Loucy (cell line): Measurements from ENCODE around the gene CTLA4.

Experiments
- H2AFZ ChIP-seq: fragments of 200-600 bp; sonication (generic); 2 replicates; pipeline ENCODE4 v1.6.0; 2016; ENCODE audit warnings: antibody characterized with exemption, mild to moderate bottlenecking, low read length, moderate library complexity
- H3F3A ChIP-seq: fragments of 200-600 bp; 2 replicates; pipeline ENCODE4 v1.6.0; 2016; ENCODE audit warnings: antibody characterized with exemption, low read depth, mild to moderate bottlenecking
- H3K27me3 ChIP-seq: fragments of 200-600 bp; sonication (generic); 2 replicates; pipeline ENCODE4 v1.6.1; 2014; ENCODE audit warnings: low read length, mild to moderate bottlenecking; ENCODE audit not compliant: insufficient read depth, poor library complexity, severe bottlenecking
- H3K36me3 ChIP-seq: fragments of 200-600 bp; sonication (generic); 2 replicates; pipeline ENCODE4 v1.6.1; 2016; ENCODE audit warnings: low read length; ENCODE audit not compliant: insufficient read depth
- H3K4me1 ChIP-seq: fragments of 200-600 bp; sonication (generic); 2 replicates; pipeline ENCODE4 v1.5.1; 2014; ENCODE audit warnings: low read length, mild to moderate bottlenecking; ENCODE audit not compliant: insufficient read depth, poor library complexity, severe bottlenecking
- H3K4me2 ChIP-seq: fragments of 200-600 bp; sonication (generic); 2 replicates; pipeline ENCODE4 v1.6.0; 2014; ENCODE audit warnings: antibody characterized with exemption, low read length, low read depth, mild to moderate bottlenecking; ENCODE audit not compliant: poor library complexity, severe bottlenecking
- H3K4me3 ChIP-seq: fragments of 200-600 bp; sonication (generic); 2 replicates; pipeline ENCODE4 v1.5.1; 2014; ENCODE audit warnings: low read length, mild to moderate bottlenecking, mixed read lengths; ENCODE audit not compliant: poor library complexity, severe bottlenecking
- H3K79me2 ChIP-seq: fragments of 200-600 bp; sonication (generic); 2 replicates; pipeline ENCODE4 v1.6.1; 2014; ENCODE audit warnings: low read length; ENCODE audit not compliant: insufficient read depth
- H3K9ac ChIP-seq: fragments of 200-600 bp; sonication (generic); 2 replicates; pipeline ENCODE4 v1.6.0; 2014; ENCODE audit warnings: mild to moderate bottlenecking, low read depth, low read length, moderate library complexity; ENCODE audit not compliant: poor library complexity, severe bottlenecking
- H3K9me2 ChIP-seq: fragments of 200-600 bp; sonication (generic); replicated peaks from 2 replicates; pipeline ENCODE4 v1.6.1; 2016; ENCODE audit warnings: low read depth, low read length, mixed read lengths
- H3K9me3 ChIP-seq: fragments of 200-600 bp; sonication (generic); 2 replicates; pipeline ENCODE4 v1.6.1; 2014; ENCODE audit warnings: mild to moderate bottlenecking, antibody characterized with exemption, low read length, low read depth; ENCODE audit not compliant: insufficient read depth
- H4K20me1 ChIP-seq: fragments of 200-600 bp; sonication (generic); 2 replicates; pipeline ENCODE4 v1.6.0; 2014; ENCODE audit warnings: antibody characterized with exemption, low read length, mild to moderate bottlenecking; ENCODE audit not compliant: insufficient read depth, poor library complexity, severe bottlenecking
- CTCF ChIP-seq: fragments of 200-600 bp; sonication (generic); conservative IDR thresholded peaks from 2 replicates; pipeline ENCODE4 v1.5.1; 2014; ENCODE audit warnings: mild to moderate bottlenecking, antibody characterized with exemption, low read length
- EZH2phosphoT487 ChIP-seq: fragments of 200-600 bp; IDR thresholded peaks from 2 replicates; pipeline ENCODE4 v1.6.1; 2018; ENCODE audit warnings: antibody characterized with exemption, mild to moderate bottlenecking, moderate library complexity, borderline replicate concordance

Gene CTLA4

GRCh38 chr2:203858176-203858575 is 9.4 kb upstream of the CTLA4 start:
- no peak overlapping the region for H3K9ac ChIP-seq
- H3K36me3 ChIP-seq: no peaks in the 10 kb centered on the region
- H3K79me2 ChIP-seq: no peaks in the 10 kb centered on the region
- H3F3A ChIP-seq: no peaks in the 10 kb centered on the region
- TF ChIP-seq EZH2phosphoT487 (no peak), CTCF (peak; percentile 45)
- no peaks in the 10 kb centered on the region for H3K9me3 ChIP-seq
- H3K4me1 ChIP-seq: peaks cover 15% of the 10 kb centered on the region
- H3K4me2 ChIP-seq: no peak overlapping the region
- H3K27me3 ChIP-seq: no peaks in the 10 kb centered on the region
- H4K20me1 ChIP-seq: no peaks in the 10 kb centered on the region
- no peaks in the 10 kb centered on the region for H3K9me2 ChIP-seq
- H3K4me3 ChIP-seq: no peak overlapping the region
- H2AFZ ChIP-seq: no peak overlapping the region

- Histone ChIP-seq H3K9ac (no peak overlapping the region), H3F3A (no peaks in the 10 kb centered on the region)
These were observed 8.4 kb upstream of the CTLA4 start for GRCh38 chr2:203859030-203859789.

GRCh38 chr2:203861197-203861596 is 6.4 kb upstream of the CTLA4 start:
- H4K20me1 ChIP-seq: no peaks in the 10 kb centered on the region
- no peaks in the 10 kb centered on the region for H3K36me3 ChIP-seq
- no peak overlapping the region for H3K4me3 ChIP-seq
- H3K4me2 ChIP-seq: no peak overlapping the region
- TF ChIP-seq EZH2phosphoT487 (no peak), CTCF (no peak)
- no peaks in the 10 kb centered on the region for H3K27me3 ChIP-seq
- H3K79me2 ChIP-seq: no peaks in the 10 kb centered on the region
- H2AFZ ChIP-seq: no peak overlapping the region
- no peak overlapping the region for H3K9ac ChIP-seq
- H3F3A ChIP-seq: no peaks in the 10 kb centered on the region
- H3K9me3 ChIP-seq: no peaks in the 10 kb centered on the region
- no peaks in the 10 kb centered on the region for H3K9me2 ChIP-seq
- H3K4me1 ChIP-seq: peaks cover 15% of the 10 kb centered on the region

More at GRCh38 chr2:203859030-203859789, 8.4 kb upstream of the CTLA4 start:
- Histone ChIP-seq H3K79me2 (no peaks in the 10 kb centered on the region), H4K20me1 (no peaks in the 10 kb centered on the region), H3K9me3 (no peaks in the 10 kb centered on the region), H3K36me3 (no peaks in the 10 kb centered on the region), H3K4me3 (no peak overlapping the region), H3K9me2 (no peaks in the 10 kb centered on the region), H2AFZ (no peak overlapping the region), H3K4me2 (no peak overlapping the region), H3K4me1 (peaks cover 15% of the 10 kb centered on the region), H3K27me3 (no peaks in the 10 kb centered on the region)
- TF ChIP-seq EZH2phosphoT487 (no peak), CTCF (no peak)
